OCI-LY7 (cell line): ENCODE results near the gene PM20D2. TPM values are rescaled to one million over a fixed set of nuclear protein-coding genes. Genes with fewer than 3 reads are reported as not detected.

Experiments used
- BruUV-seq: library from RNA; stranded (reverse); fragments of 400-500 nt; replicated peaks from 2 replicates; lab custom pipeline; 2021; lab: Mats Ljungman, UMichigan
- CTCF ChIA-PET: fragments of 300-600 bp; sonication (Branson Sonifier 250); formaldehyde crosslinking; loops from one replicate; lab custom pipeline; 2022; ENCODE audit warnings: antibody characterized with exemption; ENCODE audit not compliant: unreplicated experiment; lab: Charles Lee
- POLR2A ChIA-PET: fragments of 300-600 bp; sonication (Branson Sonifier 250); formaldehyde crosslinking; loops from one replicate; lab custom pipeline; 2022; ENCODE audit warnings: antibody characterized with exemption; lab: Charles Lee
- DNase-seq: peaks from one replicate; pipeline ENCODE4 v3.0.0-alpha.2; 2015; ENCODE audit warnings: low spot score
- H2AFZ ChIP-seq: fragments of 200-600 bp; sonication (generic), shearing (Covaris generic); 2 replicates; pipeline ENCODE4 v1.6.1; 2014; ENCODE audit warnings: mild to moderate bottlenecking, antibody characterized with exemption, low read length, moderate library complexity
- H3K27ac ChIP-seq: fragments of 200-600 bp; sonication (generic); 2 replicates; pipeline ENCODE4 v1.5.1; 2014; ENCODE audit warnings: mixed run types, low read depth, mild to moderate bottlenecking, moderate library complexity, low read length, inconsistent platforms; ENCODE audit not compliant: poor library complexity, severe bottlenecking
- H3K36me3 ChIP-seq: fragments of 200-600 bp; sonication (generic); 2 replicates; pipeline ENCODE4 v1.6.1; 2014; ENCODE audit warnings: mild to moderate bottlenecking, antibody characterized with exemption, low read length, moderate library complexity, mixed read lengths; ENCODE audit not compliant: insufficient read depth
- H3K4me1 ChIP-seq: fragments of 200-600 bp; sonication (generic); 2 replicates; pipeline ENCODE4 v1.5.1; 2014; ENCODE audit warnings: mild to moderate bottlenecking, low read length; ENCODE audit not compliant: insufficient read depth, poor library complexity, severe bottlenecking
- H3K4me2 ChIP-seq: fragments of 200-600 bp; sonication (generic); 2 replicates; pipeline ENCODE4 v1.6.1; 2014; ENCODE audit warnings: mild to moderate bottlenecking, low read length
- H3K4me3 ChIP-seq: fragments of 200-600 bp; sonication (generic); 2 replicates; pipeline ENCODE4 v1.5.1; 2014; ENCODE audit warnings: mild to moderate bottlenecking, low read depth, low read length; ENCODE audit not compliant: poor library complexity, severe bottlenecking
- H3K79me2 ChIP-seq: fragments of 200-600 bp; sonication (generic); 2 replicates; pipeline ENCODE4 v1.6.1; 2016; ENCODE audit warnings: low read depth, mild to moderate bottlenecking, low read length, moderate library complexity, mixed read lengths; ENCODE audit not compliant: insufficient read depth
- H3K9me2 ChIP-seq: fragments of 200-600 bp; sonication (generic); 2 replicates; pipeline ENCODE4 v1.6.1; 2016; ENCODE audit warnings: mild to moderate bottlenecking, low read length, mixed read lengths; ENCODE audit not compliant: insufficient read depth
- H3K9me3 ChIP-seq: fragments of 200-600 bp; sonication (generic); 2 replicates; pipeline ENCODE4 v1.6.1; 2014; ENCODE audit warnings: mild to moderate bottlenecking, mixed run types, low read length, mixed read lengths
- H4K20me1 ChIP-seq: fragments of 200-600 bp; sonication (generic); 2 replicates; pipeline ENCODE4 v1.6.1; 2014; ENCODE audit warnings: mild to moderate bottlenecking, antibody characterized with exemption, low read length, moderate library complexity, mixed read lengths; ENCODE audit not compliant: insufficient read depth
- EZH2phosphoT487 ChIP-seq: fragments of 200-600 bp; sonication (generic); IDR thresholded peaks from 2 replicates; pipeline ENCODE4 v1.6.1; 2018; ENCODE audit warnings: low read depth, borderline replicate concordance, mild to moderate bottlenecking, mixed run types, antibody characterized with exemption, low read length, moderate library complexity, mixed read lengths
- intact Hi-C: fragments of 100-400 bp; cut with micrococcal nuclease; formaldehyde crosslinking; loops from one replicate; pipeline ENCODE4 v1.10.0; 2022; ENCODE audit not compliant: unreplicated experiment
- total RNA-seq, 2 experiments: library from RNA; depleted of rRNA in 1 of 2; stranded (reverse); fragments of >200 nt in 1 of 2; shearing (Covaris generic) in 1 of 2; gene quantifications; 2 replicates each; pipeline ENCODE4 v1.2.3, GENCODE V29; 2014 to 2022
- TF ChIP-seq, protein P1 (sequence below): fragments of 200-600 bp; sonication (generic); conservative IDR thresholded peaks from 2 replicates; pipeline ENCODE4 v1.5.1; 2014; ENCODE audit warnings: mild to moderate bottlenecking, antibody characterized with exemption, low read length, moderate library complexity, mixed read lengths

PM20D2 gene
- total RNA-seq, 2 experiments from 2014 or later = 35.1 to 36.1 TPM

DNA sequence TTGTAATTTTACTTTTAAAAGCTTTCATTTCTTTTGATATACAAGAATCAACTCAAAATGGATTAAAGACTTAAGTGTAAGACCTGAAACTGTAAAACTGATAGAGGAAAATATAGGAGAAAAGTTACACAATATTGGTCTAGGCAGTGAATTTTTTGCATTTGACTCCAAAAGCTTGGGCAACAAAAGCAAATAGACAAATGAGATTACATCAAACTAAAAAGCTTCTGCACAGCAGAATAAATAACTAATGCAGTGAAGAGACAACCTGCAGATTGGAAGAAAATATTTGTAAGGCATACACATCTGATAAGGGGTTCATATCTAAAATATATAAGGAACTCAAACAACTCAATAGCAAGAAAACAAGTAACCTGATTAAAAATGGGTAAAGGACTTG is 68.3 kb downstream of the PM20D2 start:
- Histone ChIP-seq H4K20me1 (no peaks in the 10 kb centered on the region), H3K9me2 (no peaks in the 10 kb centered on the region), H3K4me2 (no peak overlapping the region), H3K27ac (no peak overlapping the region), H2AFZ (no peak overlapping the region), H3K4me3 (no peak overlapping the region), H3K79me2 (no peaks in the 10 kb centered on the region), H3K4me1 (peaks cover 3% of the 10 kb centered on the region), H3K9me3 (no peaks in the 10 kb centered on the region), H3K36me3 (no peaks in the 10 kb centered on the region)
- intact Hi-C loops = no loop called here
- TF ChIP-seq EZH2phosphoT487 = no peak
- TF ChIP-seq, protein P1, sequence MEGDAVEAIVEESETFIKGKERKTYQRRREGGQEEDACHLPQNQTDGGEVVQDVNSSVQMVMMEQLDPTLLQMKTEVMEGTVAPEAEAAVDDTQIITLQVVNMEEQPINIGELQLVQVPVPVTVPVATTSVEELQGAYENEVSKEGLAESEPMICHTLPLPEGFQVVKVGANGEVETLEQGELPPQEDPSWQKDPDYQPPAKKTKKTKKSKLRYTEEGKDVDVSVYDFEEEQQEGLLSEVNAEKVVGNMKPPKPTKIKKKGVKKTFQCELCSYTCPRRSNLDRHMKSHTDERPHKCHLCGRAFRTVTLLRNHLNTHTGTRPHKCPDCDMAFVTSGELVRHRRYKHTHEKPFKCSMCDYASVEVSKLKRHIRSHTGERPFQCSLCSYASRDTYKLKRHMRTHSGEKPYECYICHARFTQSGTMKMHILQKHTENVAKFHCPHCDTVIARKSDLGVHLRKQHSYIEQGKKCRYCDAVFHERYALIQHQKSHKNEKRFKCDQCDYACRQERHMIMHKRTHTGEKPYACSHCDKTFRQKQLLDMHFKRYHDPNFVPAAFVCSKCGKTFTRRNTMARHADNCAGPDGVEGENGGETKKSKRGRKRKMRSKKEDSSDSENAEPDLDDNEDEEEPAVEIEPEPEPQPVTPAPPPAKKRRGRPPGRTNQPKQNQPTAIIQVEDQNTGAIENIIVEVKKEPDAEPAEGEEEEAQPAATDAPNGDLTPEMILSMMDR = no peak
- POLR2A ChIA-PET = interaction anchor here (1.0 kb wide), 1 partner anchor 13 kb away, joined by 3 read pairs; no protein-coding TSS in a partner anchor
- BruUV-seq = no TSS peak
- no peak for DNase-seq
- CTCF ChIA-PET = no interaction called here

Other genes with a start within 250 kb of the PM20D2 start
- gene RNGTT, start 182.4 kb upstream of the PM20D2 start, total RNA-seq (2014; rRNA removed; shearing (Covaris generic)) = 38.5 and 41.7 TPM in 2 replicates
- 38.2 and 39.5 TPM in 2 replicates for gene RNGTT, start 182.4 kb upstream of the PM20D2 start, total RNA-seq (2022)
- 22.6 and 26.7 TPM in 2 replicates for gene PNRC1, start 65.3 kb upstream of the PM20D2 start, total RNA-seq (2014; rRNA removed; shearing (Covaris generic))
- 53.0 and 56.2 TPM in 2 replicates for gene PNRC1, start 65.3 kb upstream of the PM20D2 start, total RNA-seq (2022)
- not detected in 2 replicates for gene SRSF12, start 28.0 kb upstream of the PM20D2 start, total RNA-seq (2014; rRNA removed; shearing (Covaris generic))
- not detected in 2 replicates for gene SRSF12, start 28.0 kb upstream of the PM20D2 start, total RNA-seq (2022)
- not detected in 2 replicates for gene GABRR1, start 71.3 kb downstream of the PM20D2 start, total RNA-seq (2014; rRNA removed; shearing (Covaris generic))
- gene GABRR1, start 71.3 kb downstream of the PM20D2 start, total RNA-seq (2022) = not detected in 2 replicates
- 5.2 and 7.8 TPM in 2 replicates for gene GABRR2, start 169.2 kb downstream of the PM20D2 start, total RNA-seq (2014; rRNA removed; shearing (Covaris generic))
- 6.7 and 7.0 TPM in 2 replicates for gene GABRR2, start 169.2 kb downstream of the PM20D2 start, total RNA-seq (2022)
- gene UBE2J1, start 206.7 kb downstream of the PM20D2 start, total RNA-seq (2014; rRNA removed; shearing (Covaris generic)) = 117 and 123 TPM in 2 replicates
- 243 and 265 TPM in 2 replicates for gene UBE2J1, start 206.7 kb downstream of the PM20D2 start, total RNA-seq (2022)